ENCODE measurements around the gene ZCCHC7.

ZCCHC7 gene

GRCh38 chr9:37295796-37296195 lies 175.4 kb downstream of the ZCCHC7 start:
- peak; percentile 35 for TF ChIP-seq CTCF (IDR thresholded peaks at IDR 0.05; ENCODE audit: insufficient read depth, low read length, poor library complexity, severe bottlenecking)
- no peaks in the 10 kb centered on the region for H3K27me3 ChIP-seq (replicated peaks; ENCODE audit: control insufficient read depth, insufficient read depth, low read length)
- H3K4me3 ChIP-seq (replicated peaks; ENCODE audit: low read depth, low read length) = no peak overlapping the region
- no peaks in the 10 kb centered on the region; the same call in 1 of the 2 replicates for H3K36me3 ChIP-seq (ENCODE audit: control insufficient read depth, insufficient read depth, low read length)
- DNase-seq (ENCODE audit: extremely low read depth, insufficient read length) = no peak

- Histone ChIP-seq H3K36me3 (ENCODE audit: control insufficient read depth, insufficient read depth, low read length) (no peaks in the 10 kb centered on the region; the same call in 1 of the 2 replicates), H3K27me3 (replicated peaks; ENCODE audit: control insufficient read depth, insufficient read depth, low read length) (no peaks in the 10 kb centered on the region), H3K4me3 (replicated peaks; ENCODE audit: low read depth, low read length) (no peak overlapping the region)
- TF ChIP-seq CTCF (IDR thresholded peaks at IDR 0.05; ENCODE audit: insufficient read depth, low read length, poor library complexity, severe bottlenecking) = no peak
- no peak for DNase-seq (ENCODE audit: extremely low read depth, insufficient read length)
Observed at GRCh38 chr9:37297592-37297991, 177.2 kb downstream of the ZCCHC7 start.

DNA sequence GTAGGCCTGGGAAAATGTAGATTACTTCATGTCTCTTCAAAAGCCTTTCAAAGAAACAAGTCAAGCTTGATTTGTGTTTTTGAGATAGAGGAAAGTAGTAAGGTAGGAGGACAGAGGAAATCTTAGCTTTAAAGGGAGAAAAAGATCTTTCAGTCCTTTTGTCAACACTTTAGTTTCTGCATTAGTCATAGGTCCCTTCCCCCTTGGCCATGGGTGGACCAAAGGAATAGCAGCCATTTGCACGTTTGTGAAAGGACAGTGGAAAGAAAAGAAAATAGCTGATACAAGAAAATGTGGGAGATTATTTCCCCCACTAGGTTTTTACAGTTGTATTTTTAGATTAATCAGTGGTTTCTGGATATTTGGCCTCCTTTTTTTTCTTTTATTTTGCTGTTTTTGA lies 180.2 kb downstream of the ZCCHC7 start:
- TF ChIP-seq CTCF (IDR thresholded peaks at IDR 0.05; ENCODE audit: insufficient read depth, low read length, poor library complexity, severe bottlenecking) = no peak
- H3K4me3 ChIP-seq (replicated peaks; ENCODE audit: low read depth, low read length) = no peak overlapping the region
- no peak for DNase-seq (ENCODE audit: extremely low read depth, insufficient read length)
- no peaks in the 10 kb centered on the region for H3K27me3 ChIP-seq (replicated peaks; ENCODE audit: control insufficient read depth, insufficient read depth, low read length)
- H3K36me3 ChIP-seq (ENCODE audit: control insufficient read depth, insufficient read depth, low read length) = peaks cover 1% of the 10 kb centered on the region

- Histone ChIP-seq H3K36me3 (ENCODE audit: control insufficient read depth, insufficient read depth, low read length) (peaks cover 1% of the 10 kb centered on the region), H3K4me3 (replicated peaks; ENCODE audit: low read depth, low read length) (no peak overlapping the region), H3K27me3 (replicated peaks; ENCODE audit: control insufficient read depth, insufficient read depth, low read length) (no peaks in the 10 kb centered on the region)
- TF ChIP-seq CTCF (IDR thresholded peaks at IDR 0.05; ENCODE audit: insufficient read depth, low read length, poor library complexity, severe bottlenecking) = peak; percentile 29
- no peak for DNase-seq (ENCODE audit: extremely low read depth, insufficient read length)
Observed at GRCh38 chr9:37301042-37301853, 180.9 kb downstream of the ZCCHC7 start.

DNA sequence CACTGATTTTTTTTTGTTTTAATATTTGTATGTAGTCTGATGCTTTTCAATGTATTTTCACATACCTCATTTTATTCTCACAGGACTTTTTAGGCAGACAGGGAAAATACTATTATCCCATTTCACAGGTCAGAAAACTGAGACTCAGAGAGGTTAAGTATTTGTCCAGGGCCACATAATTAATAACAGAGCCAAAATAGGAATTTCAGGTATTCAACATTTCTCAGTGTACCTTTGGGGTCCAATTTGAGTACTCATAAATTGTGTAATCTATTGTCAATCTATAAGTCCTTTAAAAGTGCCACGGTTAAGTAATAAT lies 181.4 kb downstream of the ZCCHC7 start:
- peaks cover 1% of the 10 kb centered on the region for H3K36me3 ChIP-seq (ENCODE audit: control insufficient read depth, insufficient read depth, low read length)

More for the DNA sequence above, 181.4 kb downstream of the ZCCHC7 start:
- no peak for DNase-seq (ENCODE audit: extremely low read depth, insufficient read length)
- Histone ChIP-seq H3K4me3 (replicated peaks; ENCODE audit: low read depth, low read length) (no peak overlapping the region), H3K27me3 (replicated peaks; ENCODE audit: control insufficient read depth, insufficient read depth, low read length) (no peaks in the 10 kb centered on the region)
- TF ChIP-seq CTCF (IDR thresholded peaks at IDR 0.05; ENCODE audit: insufficient read depth, low read length, poor library complexity, severe bottlenecking) = no peak
